ENCODE results near the gene ATP5IF1. TPM values are rescaled to one million over a fixed set of nuclear protein-coding genes. Genes with fewer than 3 reads are reported as not detected.

Gene ATP5IF1
- polyA plus RNA-seq, 1 donor from 2014 or later = 448 TPM

DNA sequence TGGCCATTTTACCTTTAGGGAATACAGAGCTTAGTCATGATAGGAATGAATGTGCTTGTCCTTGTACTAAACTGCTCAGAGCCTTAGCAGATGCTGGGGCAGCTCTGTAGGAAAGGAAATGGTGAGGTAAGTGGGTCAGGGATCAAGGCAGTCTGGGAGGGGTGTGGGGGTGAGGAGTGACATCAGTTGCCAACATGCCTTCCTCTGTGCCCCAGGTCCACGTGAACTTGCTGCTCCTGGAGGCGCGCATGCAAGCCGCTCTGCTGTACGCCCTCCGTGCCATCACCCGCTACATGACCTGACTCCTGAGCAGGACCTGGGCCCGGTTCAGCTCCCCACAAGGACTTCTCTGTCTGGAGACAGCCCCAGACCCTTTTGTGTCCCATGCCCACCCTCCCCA lies 44.6 kb downstream of the ATP5IF1 start:
- no peaks in the 10 kb centered on the region for H3K9me3 ChIP-seq (ENCODE audit: low read length)
- TF ChIP-seq EZH2 (IDR thresholded peaks at IDR 0.05; ENCODE audit: borderline replicate concordance, insufficient read depth, low read length, poor library complexity, severe bottlenecking) (no peak), RAD21 (conservative IDR thresholded peaks at IDR 0.05) (no peak), MXI1 (conservative IDR thresholded peaks at IDR 0.05; ENCODE audit: poor library complexity, severe bottlenecking) (no peak), EP300 (conservative IDR thresholded peaks at IDR 0.05; ENCODE audit: poor library complexity, severe bottlenecking) (no peak), TAF1 (IDR thresholded peaks at IDR 0.05; ENCODE audit: low read depth) (no peak)
- H3F3A ChIP-seq (ENCODE audit: insufficient read depth, low read length, poor library complexity, severe bottlenecking) = no peaks in the 10 kb centered on the region
- no peak overlapping the region for H3K4me3 ChIP-seq (ENCODE audit: low read length)
- H3K27ac ChIP-seq (ENCODE audit: low read length) = no peak overlapping the region
- no peaks in the 10 kb centered on the region for H3K27me3 ChIP-seq (ENCODE audit: insufficient read depth, low read depth, low read length)
- H3K36me3 ChIP-seq (ENCODE audit: insufficient read depth, low read length) = no peaks in the 10 kb centered on the region
- no peak overlapping the region for H2AFZ ChIP-seq (ENCODE audit: low read depth, low read length)
- H3K9ac ChIP-seq (ENCODE audit: low read length) = no peak overlapping the region
- H3K9me2 ChIP-seq (ENCODE audit: insufficient read depth, low read length) = no peaks in the 10 kb centered on the region
- H4K20me1 ChIP-seq (ENCODE audit: insufficient read depth) = no peaks in the 10 kb centered on the region
- no peaks in the 10 kb centered on the region for H3K79me2 ChIP-seq (replicated peaks; ENCODE audit: insufficient read depth, low read length)
- no peak overlapping the region for H3K4me2 ChIP-seq (ENCODE audit: low read length)

DNA sequence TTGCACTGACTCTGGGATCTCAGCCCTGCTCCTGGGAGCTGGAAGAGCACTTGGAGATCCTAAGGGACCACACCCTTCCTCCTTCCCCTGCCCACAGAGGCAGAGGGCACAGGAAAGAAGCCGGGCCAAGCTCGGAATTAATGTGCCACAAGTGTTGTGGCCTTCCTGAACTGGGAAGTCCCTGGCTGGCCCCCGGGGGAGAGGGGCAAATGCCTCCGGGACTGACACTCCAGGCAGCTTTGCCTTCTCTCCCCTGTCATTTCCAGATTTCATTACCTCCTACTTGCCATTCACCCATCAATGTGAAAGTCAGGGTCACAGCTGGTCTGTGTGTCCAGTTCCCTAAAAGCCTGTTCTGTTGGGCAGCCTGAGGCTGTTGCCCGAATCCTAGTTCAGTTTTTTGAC lies 45.1 kb downstream of the ATP5IF1 start:
- no peaks in the 10 kb centered on the region for H3K27me3 ChIP-seq (ENCODE audit: insufficient read depth, low read depth, low read length)

More for the DNA sequence above, 45.1 kb downstream of the ATP5IF1 start:
- Histone ChIP-seq H3K9ac (ENCODE audit: low read length) (no peak overlapping the region), H2AFZ (ENCODE audit: low read depth, low read length) (no peak overlapping the region), H4K20me1 (ENCODE audit: insufficient read depth) (no peaks in the 10 kb centered on the region), H3K27ac (ENCODE audit: low read length) (no peak overlapping the region), H3K36me3 (ENCODE audit: insufficient read depth, low read length) (no peaks in the 10 kb centered on the region), H3F3A (ENCODE audit: insufficient read depth, low read length, poor library complexity, severe bottlenecking) (no peaks in the 10 kb centered on the region), H3K79me2 (replicated peaks; ENCODE audit: insufficient read depth, low read length) (no peaks in the 10 kb centered on the region), H3K9me3 (ENCODE audit: low read length) (no peaks in the 10 kb centered on the region), H3K4me2 (ENCODE audit: low read length) (no peak overlapping the region), H3K4me3 (ENCODE audit: low read length) (no peak overlapping the region), H3K9me2 (ENCODE audit: insufficient read depth, low read length) (no peaks in the 10 kb centered on the region)
- TF ChIP-seq SMC3 (conservative IDR thresholded peaks at IDR 0.05; ENCODE audit: poor library complexity) = no peak
- no peak for TF ChIP-seq RAD21 (conservative IDR thresholded peaks at IDR 0.05)
- TF ChIP-seq, protein P1, sequence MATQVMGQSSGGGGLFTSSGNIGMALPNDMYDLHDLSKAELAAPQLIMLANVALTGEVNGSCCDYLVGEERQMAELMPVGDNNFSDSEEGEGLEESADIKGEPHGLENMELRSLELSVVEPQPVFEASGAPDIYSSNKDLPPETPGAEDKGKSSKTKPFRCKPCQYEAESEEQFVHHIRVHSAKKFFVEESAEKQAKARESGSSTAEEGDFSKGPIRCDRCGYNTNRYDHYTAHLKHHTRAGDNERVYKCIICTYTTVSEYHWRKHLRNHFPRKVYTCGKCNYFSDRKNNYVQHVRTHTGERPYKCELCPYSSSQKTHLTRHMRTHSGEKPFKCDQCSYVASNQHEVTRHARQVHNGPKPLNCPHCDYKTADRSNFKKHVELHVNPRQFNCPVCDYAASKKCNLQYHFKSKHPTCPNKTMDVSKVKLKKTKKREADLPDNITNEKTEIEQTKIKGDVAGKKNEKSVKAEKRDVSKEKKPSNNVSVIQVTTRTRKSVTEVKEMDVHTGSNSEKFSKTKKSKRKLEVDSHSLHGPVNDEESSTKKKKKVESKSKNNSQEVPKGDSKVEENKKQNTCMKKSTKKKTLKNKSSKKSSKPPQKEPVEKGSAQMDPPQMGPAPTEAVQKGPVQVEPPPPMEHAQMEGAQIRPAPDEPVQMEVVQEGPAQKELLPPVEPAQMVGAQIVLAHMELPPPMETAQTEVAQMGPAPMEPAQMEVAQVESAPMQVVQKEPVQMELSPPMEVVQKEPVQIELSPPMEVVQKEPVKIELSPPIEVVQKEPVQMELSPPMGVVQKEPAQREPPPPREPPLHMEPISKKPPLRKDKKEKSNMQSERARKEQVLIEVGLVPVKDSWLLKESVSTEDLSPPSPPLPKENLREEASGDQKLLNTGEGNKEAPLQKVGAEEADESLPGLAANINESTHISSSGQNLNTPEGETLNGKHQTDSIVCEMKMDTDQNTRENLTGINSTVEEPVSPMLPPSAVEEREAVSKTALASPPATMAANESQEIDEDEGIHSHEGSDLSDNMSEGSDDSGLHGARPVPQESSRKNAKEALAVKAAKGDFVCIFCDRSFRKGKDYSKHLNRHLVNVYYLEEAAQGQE (IDR thresholded peaks at IDR 0.05; ENCODE audit: borderline replicate concordance) = no peak
- TF ChIP-seq EZH2 (IDR thresholded peaks at IDR 0.05; ENCODE audit: borderline replicate concordance, insufficient read depth, low read length, poor library complexity, severe bottlenecking) = no peak
- no peak for TF ChIP-seq EP300 (conservative IDR thresholded peaks at IDR 0.05; ENCODE audit: poor library complexity, severe bottlenecking)
- no peak for TF ChIP-seq MXI1 (conservative IDR thresholded peaks at IDR 0.05; ENCODE audit: poor library complexity, severe bottlenecking)
- TF ChIP-seq, protein P2, sequence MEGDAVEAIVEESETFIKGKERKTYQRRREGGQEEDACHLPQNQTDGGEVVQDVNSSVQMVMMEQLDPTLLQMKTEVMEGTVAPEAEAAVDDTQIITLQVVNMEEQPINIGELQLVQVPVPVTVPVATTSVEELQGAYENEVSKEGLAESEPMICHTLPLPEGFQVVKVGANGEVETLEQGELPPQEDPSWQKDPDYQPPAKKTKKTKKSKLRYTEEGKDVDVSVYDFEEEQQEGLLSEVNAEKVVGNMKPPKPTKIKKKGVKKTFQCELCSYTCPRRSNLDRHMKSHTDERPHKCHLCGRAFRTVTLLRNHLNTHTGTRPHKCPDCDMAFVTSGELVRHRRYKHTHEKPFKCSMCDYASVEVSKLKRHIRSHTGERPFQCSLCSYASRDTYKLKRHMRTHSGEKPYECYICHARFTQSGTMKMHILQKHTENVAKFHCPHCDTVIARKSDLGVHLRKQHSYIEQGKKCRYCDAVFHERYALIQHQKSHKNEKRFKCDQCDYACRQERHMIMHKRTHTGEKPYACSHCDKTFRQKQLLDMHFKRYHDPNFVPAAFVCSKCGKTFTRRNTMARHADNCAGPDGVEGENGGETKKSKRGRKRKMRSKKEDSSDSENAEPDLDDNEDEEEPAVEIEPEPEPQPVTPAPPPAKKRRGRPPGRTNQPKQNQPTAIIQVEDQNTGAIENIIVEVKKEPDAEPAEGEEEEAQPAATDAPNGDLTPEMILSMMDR (IDR thresholded peaks at IDR 0.05; ENCODE audit: poor library complexity, severe bottlenecking) = no peak
- no peak for TF ChIP-seq POLR2AphosphoS5 (IDR thresholded peaks at IDR 0.05)
- no peak for TF ChIP-seq TAF1 (IDR thresholded peaks at IDR 0.05; ENCODE audit: low read depth)
